B cell (primary cell): ENCODE results near the gene TTC27. TPM values are rescaled to one million over a fixed set of nuclear protein-coding genes. Genes with fewer than 3 reads are reported as not detected.
"Not testable (repeated sequence)": the region's sequence is repeated elsewhere in the genome, so short reads cannot be mapped to it uniquely, and the experiment has no call there.

ENCODE experiments used
- ATAC-seq: fragments of 200-7000 bp; cut with Tn5 transposase; one replicate; pipeline ENCODE4 v1.10.0; 2021; ENCODE audit warnings: low read depth, mild to moderate bottlenecking, moderate number of reproducible peaks, moderate library complexity
- CTCF ChIA-PET: fragments of 350-600 bp; sonication (Branson Sonifier 250); formaldehyde crosslinking; loops from one replicate; lab custom pipeline; 2021; ENCODE audit warnings: antibody characterized with exemption, inconsistent platforms; lab: Charles Lee
- POLR2A ChIA-PET: fragments of 350-600 bp; sonication (Branson Sonifier 250); formaldehyde crosslinking; loops from one replicate; lab custom pipeline; 2021; ENCODE audit warnings: antibody characterized with exemption; lab: Charles Lee
- DNase-seq: peaks from one replicate; pipeline ENCODE4 v3.0.0; 2013
- H2AFZ ChIP-seq: 2 replicates; pipeline ENCODE4 v1.6.1; 2012; ENCODE audit warnings: mild to moderate bottlenecking, low read depth, low read length; ENCODE audit not compliant: insufficient read depth, poor library complexity, severe bottlenecking
- H3K27ac ChIP-seq, 2 donors: 1 replicate in 1 of 2; 2 replicates in 1 of 2; pipeline ENCODE4 v1.5.1; 2012 to 2013; ENCODE audit warnings: low read length in 2 of 2, mild to moderate bottlenecking in 2 of 2, moderate library complexity in 1 of 2
- H3K27me3 ChIP-seq, 4 experiments: fragments of 200-600 bp in 1 of 4; sonication (generic) in 1 of 4; replicated peaks in 1 of 4; 1 replicate in 2 of 4; 2 replicates in 2 of 4; pipeline versions ENCODE4 v1.6.1 to v1.7.0; 2013 to 2016; ENCODE audit warnings: low read length in 3 of 4, mild to moderate bottlenecking in 2 of 4, mixed read lengths in 1 of 4, moderate library complexity in 1 of 4; ENCODE audit not compliant: insufficient read depth in 4 of 4, control insufficient read depth in 3 of 4; ENCODE audit errors: control extremely low read depth in 1 of 4
- H3K36me3 ChIP-seq, 2 experiments: replicated peaks in 1 of 2; 1 replicate in 1 of 2; 2 replicates in 1 of 2; pipeline versions ENCODE4 v1.6.1 to v1.7.1; 2013; ENCODE audit warnings: low read length in 1 of 2; ENCODE audit not compliant: insufficient read depth in 2 of 2, control insufficient read depth in 1 of 2; ENCODE audit errors: control extremely low read depth in 1 of 2, extremely low read depth in 1 of 2
- H3K4me1 ChIP-seq, 2 donors: fragments of 200-600 bp in 1 of 2; sonication (generic) in 1 of 2; 1 replicate in 1 of 2; 2 replicates in 1 of 2; pipeline versions ENCODE4 v1.5.1 to v1.6.1; 2013 to 2017; ENCODE audit warnings: low read length in 2 of 2; ENCODE audit not compliant: control insufficient read depth in 2 of 2, insufficient read depth in 2 of 2
- H3K4me2 ChIP-seq: replicated peaks from 2 replicates; pipeline ENCODE3; 2012; ENCODE audit warnings: mild to moderate bottlenecking, low read depth, low read length; ENCODE audit not compliant: poor library complexity, severe bottlenecking
- H3K4me3 ChIP-seq, 5 experiments: fragments of 200-600 bp in 1 of 5; sonication (generic) in 1 of 5; 1 replicate in 3 of 5; 2 replicates in 2 of 5; pipeline versions ENCODE4 v1.5.1 to v1.7.0; 2011 to 2016; ENCODE audit warnings: low read length in 4 of 5, mild to moderate bottlenecking in 4 of 5, low read depth in 2 of 5, control low read depth in 1 of 5, moderate library complexity in 1 of 5; ENCODE audit not compliant: insufficient read depth in 1 of 5; ENCODE audit errors: control extremely low read depth in 1 of 5, extremely low read depth in 1 of 5
- H3K79me2 ChIP-seq: fragments of 200-600 bp; sonication (generic); one replicate; pipeline ENCODE4 v1.6.0; 2016; ENCODE audit warnings: low read length; ENCODE audit not compliant: control insufficient read depth, insufficient read depth
- H3K9ac ChIP-seq: fragments of 200-600 bp; sonication (generic); 2 replicates; pipeline ENCODE4 v1.6.1; 2017; ENCODE audit warnings: mild to moderate bottlenecking, low read length, moderate library complexity
- H3K9me3 ChIP-seq, 3 donors: one replicate each; pipeline versions ENCODE4 v1.6.1 to v1.7.1; 2013; ENCODE audit warnings: low read length in 2 of 3; ENCODE audit not compliant: control insufficient read depth in 2 of 3, insufficient read depth in 1 of 3; ENCODE audit errors: control extremely low read depth in 1 of 3
- H4K20me1 ChIP-seq: 2 replicates; pipeline ENCODE4 v1.6.0; 2012; ENCODE audit warnings: mild to moderate bottlenecking, low read length; ENCODE audit not compliant: insufficient read depth, control insufficient read depth, poor library complexity, severe bottlenecking
- H3K27ac Mint-ChIP-seq: one replicate; pipeline ENCODE4 v1.8.0; 2021; ENCODE audit warnings: mixed read lengths
- H3K27me3 Mint-ChIP-seq: one replicate; pipeline ENCODE4 v1.8.0; 2021; ENCODE audit warnings: mixed read lengths
- H3K4me1 Mint-ChIP-seq: one replicate; pipeline ENCODE4 v1.8.0; 2021; ENCODE audit warnings: mixed read lengths
- H3K4me3 Mint-ChIP-seq: one replicate; pipeline ENCODE4 v1.8.0; 2021; ENCODE audit warnings: mixed read lengths
- H3K9me3 Mint-ChIP-seq: one replicate; pipeline ENCODE4 v1.8.0; 2022; ENCODE audit warnings: mixed read lengths; ENCODE audit not compliant: insufficient read depth
- CTCF ChIP-seq: fragments of 200-600 bp; IDR thresholded peaks from one replicate; pipeline ENCODE4 v1.8.0; 2022; ENCODE audit warnings: antibody characterized with exemption, mild to moderate bottlenecking
- EZH2 ChIP-seq: IDR thresholded peaks from 2 replicates; pipeline ENCODE4 v1.6.1; 2012; ENCODE audit warnings: borderline replicate concordance, low read depth, mild to moderate bottlenecking, moderate library complexity, low read length; ENCODE audit not compliant: insufficient read depth, poor library complexity, severe bottlenecking
- WGBS: methylation state at CpG from one replicate; pipeline ENCODE4 v1.1.5; 2013; ENCODE audit warnings: missing lambda C conversion rate; ENCODE audit not compliant: insufficient coverage; 5-methylcytosine and 5-hydroxymethylcytosine counted together
- intact Hi-C: fragments of 100-400 bp; cut with micrococcal nuclease; formaldehyde crosslinking; loops from one replicate; pipeline ENCODE4 v1.10.0; 2022
- polyA plus RNA-seq: library from polyadenylated mRNA; depleted of rRNA; stranded (reverse); fragments of >200 nt; gene quantifications from 2 replicates; pipeline ENCODE4 v1.2.3, GENCODE V29; 2012
- total RNA-seq, 2 donors: library from RNA; stranded (reverse); fragments of 120-200 nt in 1 of 2; gene quantifications; 1 replicate in 1 of 2; 2 replicates in 1 of 2; pipeline versions ENCODE4 v1.2.3 to v1.2.4, GENCODE V29; 2013 to 2022

The TTC27 gene
- total and polyA plus RNA-seq, 2 donors (not counting 1 experiment from before 2014, with no cell fraction given), result 22.7 to 28.5 TPM

- Histone ChIP-seq H3K9me3 (no peaks in the 10 kb centered on the region), H3K4me2 (no peak overlapping the region), H3K79me2 (peaks cover 30% of the 10 kb centered on the region), H3K4me1 (peaks cover 4 to 11% of the 10 kb centered on the region in 2 donors), H3K36me3 (peaks cover 20 to 54% of the 10 kb centered on the region in 2 experiments), H3K27ac (no peak overlapping the region), H3K27me3 (no peaks in the 10 kb centered on the region), H4K20me1 (no peaks in the 10 kb centered on the region), H2AFZ (no peak overlapping the region), H3K9ac (no peak overlapping the region), H3K4me3 (no peak overlapping the region)
- ChIA-PET POLR2A (interaction anchor here (0.6 kb wide), 1 partner anchor 118 kb away, joined by 5 read pairs; no protein-coding TSS in a partner anchor), CTCF (no interaction called here)
- intact Hi-C loops, result no loop called here
- H3K9me3 Mint-ChIP-seq, result no peaks in the 10 kb centered on the region
- no peak for ATAC-seq
- no peaks in the 10 kb centered on the region for H3K27me3 Mint-ChIP-seq
- no peak overlapping the region for H3K4me3 Mint-ChIP-seq
- DNase-seq, result no peak
- no peak overlapping the region for H3K27ac Mint-ChIP-seq
- no peak for TF ChIP-seq CTCF
- TF ChIP-seq EZH2, result no peak
- 80% methylated on average over 1 of the region's 3 CpGs for WGBS
- peaks cover 9% of the 10 kb centered on the region for H3K4me1 Mint-ChIP-seq
These were observed 5.2 kb downstream of the TTC27 start for GRCh38 chr2:32633040-32633439.

- H3K27me3 Mint-ChIP-seq, H4K20me1 ChIP-seq, H3K4me3 Mint-ChIP-seq, ATAC-seq, H3K9me3 Mint-ChIP-seq, CTCF ChIA-PET, H3K79me2 ChIP-seq, H3K4me3 ChIP-seq, H2AFZ ChIP-seq, H3K9me3 ChIP-seq, intact Hi-C loops, H3K9ac ChIP-seq, DNase-seq, H3K27ac Mint-ChIP-seq, H3K4me1 ChIP-seq, H3K4me2 ChIP-seq, POLR2A ChIA-PET, H3K27me3 ChIP-seq, H3K4me1 Mint-ChIP-seq, H3K27ac ChIP-seq: not testable (repeated sequence)
- H3K36me3 ChIP-seq, result peaks cover 19 to 68% of the 10 kb centered on the region in 2 experiments
- no CpG with 5 or more reads among the region's 5 CpGs for WGBS
These were observed 10.7 kb downstream of the TTC27 start for GRCh38 chr2:32638548-32638947.
